ENCODE data around the gene ZNF385B.

ZNF385B gene

GRCh38 chr2:179857236-179857635 lies 4.2 kb downstream of the ZNF385B start:
- TF ChIP-seq REST (IDR thresholded peaks at IDR 0.05; ENCODE audit: insufficient read depth in 1 of 2, low read depth in 2 of 2, low read length in 2 of 2) (no peak), SIN3A (IDR thresholded peaks at IDR 0.05; ENCODE audit: borderline replicate concordance, insufficient read depth, low read length) (no peak), POLR2AphosphoS5 (IDR thresholded peaks at IDR 0.05; ENCODE audit: low read depth, low read length) (no peak), FOXP2 (optimal IDR thresholded peaks at IDR 0.05; ENCODE audit: borderline replicate concordance, extremely low read depth, extremely low read length, insufficient read depth) (no peak), TAF1 (IDR thresholded peaks at IDR 0.05; ENCODE audit: borderline replicate concordance, insufficient read depth, low read length) (no peak)

GRCh38 chr2:179856205-179856604 lies 5.2 kb downstream of the ZNF385B start:
- TF ChIP-seq REST (IDR thresholded peaks at IDR 0.05; ENCODE audit: insufficient read depth in 1 of 2, low read depth in 2 of 2, low read length in 2 of 2): no peak
- no peak for TF ChIP-seq SIN3A (IDR thresholded peaks at IDR 0.05; ENCODE audit: borderline replicate concordance, insufficient read depth, low read length)
- TF ChIP-seq POLR2AphosphoS5 (IDR thresholded peaks at IDR 0.05; ENCODE audit: low read depth, low read length): no peak
- TF ChIP-seq TAF1 (IDR thresholded peaks at IDR 0.05; ENCODE audit: borderline replicate concordance, insufficient read depth, low read length): no peak
- no peak for TF ChIP-seq FOXP2 (optimal IDR thresholded peaks at IDR 0.05; ENCODE audit: borderline replicate concordance, extremely low read depth, extremely low read length, insufficient read depth)

GRCh38 chr2:179855673-179856072 lies 5.7 kb downstream of the ZNF385B start:
- TF ChIP-seq REST (IDR thresholded peaks at IDR 0.05; ENCODE audit: insufficient read depth in 1 of 2, low read depth in 2 of 2, low read length in 2 of 2) (no peak), FOXP2 (optimal IDR thresholded peaks at IDR 0.05; ENCODE audit: borderline replicate concordance, extremely low read depth, extremely low read length, insufficient read depth) (no peak), SIN3A (IDR thresholded peaks at IDR 0.05; ENCODE audit: borderline replicate concordance, insufficient read depth, low read length) (no peak), POLR2AphosphoS5 (IDR thresholded peaks at IDR 0.05; ENCODE audit: low read depth, low read length) (no peak), TAF1 (IDR thresholded peaks at IDR 0.05; ENCODE audit: borderline replicate concordance, insufficient read depth, low read length) (no peak)

- TF ChIP-seq POLR2AphosphoS5 (IDR thresholded peaks at IDR 0.05; ENCODE audit: low read depth, low read length): no peak
- TF ChIP-seq SIN3A (IDR thresholded peaks at IDR 0.05; ENCODE audit: borderline replicate concordance, insufficient read depth, low read length): no peak
- no peak for TF ChIP-seq FOXP2 (optimal IDR thresholded peaks at IDR 0.05; ENCODE audit: borderline replicate concordance, extremely low read depth, extremely low read length, insufficient read depth)
Measured at GRCh38 chr2:179854891-179855290, 6.5 kb downstream of the ZNF385B start.

- TF ChIP-seq POLR2AphosphoS5 (IDR thresholded peaks at IDR 0.05; ENCODE audit: low read depth, low read length): no peak
- TF ChIP-seq SIN3A (IDR thresholded peaks at IDR 0.05; ENCODE audit: borderline replicate concordance, insufficient read depth, low read length): no peak
- no peak for TF ChIP-seq FOXP2 (optimal IDR thresholded peaks at IDR 0.05; ENCODE audit: borderline replicate concordance, extremely low read depth, extremely low read length, insufficient read depth)
Measured at GRCh38 chr2:179853108-179853507, 8.3 kb downstream of the ZNF385B start.

GRCh38 chr2:179850188-179850587 lies 11.2 kb downstream of the ZNF385B start:
- TF ChIP-seq POLR2AphosphoS5 (IDR thresholded peaks at IDR 0.05; ENCODE audit: low read depth, low read length): no peak
- no peak for TF ChIP-seq TAF1 (IDR thresholded peaks at IDR 0.05; ENCODE audit: borderline replicate concordance, insufficient read depth, low read length)
- TF ChIP-seq FOXP2 (optimal IDR thresholded peaks at IDR 0.05; ENCODE audit: borderline replicate concordance, extremely low read depth, extremely low read length, insufficient read depth): no peak
- no peak for TF ChIP-seq REST (IDR thresholded peaks at IDR 0.05; ENCODE audit: insufficient read depth in 1 of 2, low read depth in 2 of 2, low read length in 2 of 2)
- TF ChIP-seq SIN3A (IDR thresholded peaks at IDR 0.05; ENCODE audit: borderline replicate concordance, insufficient read depth, low read length): no peak
